Liver (tissue), 9 donors: ENCODE measurements around the gene MRPS12. TPM values are rescaled to one million over a fixed set of nuclear protein-coding genes. Genes with fewer than 3 reads are reported as not detected.

ENCODE experiments used
- DNase-seq: peaks from one replicate; pipeline ENCODE4 v3.0.0-alpha.2; 2017; ENCODE audit warnings: low spot score
- H3K27ac ChIP-seq, 2 donors: one replicate each; pipeline ENCODE4 v1.7.0; 2013; ENCODE audit warnings: inconsistent platforms in 2 of 2, low read length in 2 of 2, control low read depth in 1 of 2, low read depth in 1 of 2, mild to moderate bottlenecking in 1 of 2
- H3K27me3 ChIP-seq, 4 donors: one replicate each; pipeline versions ENCODE4 v1.6.1 to v1.7.0; 2013; ENCODE audit warnings: low read length in 3 of 4, inconsistent platforms in 1 of 4, mild to moderate bottlenecking in 1 of 4, moderate library complexity in 1 of 4; ENCODE audit not compliant: control insufficient read depth in 4 of 4, insufficient read depth in 4 of 4
- H3K36me3 ChIP-seq, 4 donors: one replicate each; pipeline versions ENCODE4 v1.6.1 to v1.7.0; 2013; ENCODE audit warnings: low read length in 3 of 4, mild to moderate bottlenecking in 3 of 4, low read depth in 1 of 4, moderate library complexity in 1 of 4; ENCODE audit not compliant: control insufficient read depth in 4 of 4, insufficient read depth in 3 of 4
- H3K4me1 ChIP-seq, 4 donors: one replicate each; pipeline versions ENCODE4 v1.6.1 to v1.7.0; 2013; ENCODE audit warnings: low read length in 3 of 4, mild to moderate bottlenecking in 3 of 4, moderate library complexity in 1 of 4; ENCODE audit not compliant: control insufficient read depth in 4 of 4, insufficient read depth in 4 of 4
- H3K4me3 ChIP-seq, 3 donors: one replicate each; pipeline versions ENCODE4 v1.6.1 to v1.7.0; 2013; ENCODE audit warnings: low read length in 3 of 3, control low read depth in 1 of 3, low read depth in 1 of 3, mild to moderate bottlenecking in 1 of 3
- H3K9ac ChIP-seq, 2 donors: one replicate each; pipeline ENCODE4 v1.7.0; 2013; ENCODE audit warnings: low read length in 2 of 2, mild to moderate bottlenecking in 2 of 2, moderate library complexity in 2 of 2, control low read depth in 1 of 2, low read depth in 1 of 2
- H3K9me3 ChIP-seq, 4 donors: one replicate each; pipeline versions ENCODE4 v1.6.1 to v1.7.0; 2013; ENCODE audit warnings: low read length in 3 of 4; ENCODE audit not compliant: control insufficient read depth in 4 of 4
- ATF3 ChIP-seq: IDR thresholded peaks from 2 replicates; pipeline ENCODE4 v1.6.1; 2016; ENCODE audit warnings: antibody characterized with exemption
- CTCF ChIP-seq: fragments of 150-350 bp; IDR thresholded peaks from 2 replicates; pipeline ENCODE4 v1.5.1; 2017; ENCODE audit warnings: improper control_type of control experiment, low read depth, low read length; ENCODE audit not compliant: missing input control
- EGR1 ChIP-seq, 2 donors: IDR thresholded peaks; 2 replicates each; pipeline ENCODE4 v1.6.1; 2016 to 2018; ENCODE audit warnings: antibody characterized with exemption in 2 of 2, low read depth in 2 of 2
- FOXA1 ChIP-seq: IDR thresholded peaks from 2 replicates; pipeline ENCODE4 v1.6.1; 2016; ENCODE audit warnings: antibody characterized with exemption
- GABPA ChIP-seq, 2 donors: IDR thresholded peaks in 1 of 2; conservative IDR thresholded peaks in 1 of 2; 2 replicates each; pipeline ENCODE4 v1.6.1; 2016; ENCODE audit warnings: antibody characterized with exemption in 2 of 2, mild to moderate bottlenecking in 1 of 2, moderate library complexity in 1 of 2
- HNF4A ChIP-seq, 2 donors: conservative IDR thresholded peaks; 2 replicates each; pipeline ENCODE4 v1.6.1; 2016; ENCODE audit warnings: antibody characterized with exemption in 2 of 2, mild to moderate bottlenecking in 2 of 2
- HNF4G ChIP-seq: IDR thresholded peaks from 2 replicates; pipeline ENCODE4 v1.6.1; 2016; ENCODE audit warnings: antibody characterized with exemption
- JUND ChIP-seq, 2 donors: IDR thresholded peaks; 2 replicates each; pipeline ENCODE4 v1.6.1; 2016; ENCODE audit warnings: antibody characterized with exemption in 2 of 2
- MAX ChIP-seq: IDR thresholded peaks from 2 replicates; pipeline ENCODE4 v1.6.1; 2016; ENCODE audit warnings: antibody characterized with exemption
- RXRA ChIP-seq, 2 donors: IDR thresholded peaks; 2 replicates each; pipeline ENCODE4 v1.6.1; 2017 to 2018; ENCODE audit warnings: antibody characterized with exemption in 2 of 2, mild to moderate bottlenecking in 1 of 2
- SP1 ChIP-seq: IDR thresholded peaks from 2 replicates; pipeline ENCODE4 v1.6.1; 2018; ENCODE audit warnings: antibody characterized with exemption, mild to moderate bottlenecking
- TAF1 ChIP-seq: conservative IDR thresholded peaks from 2 replicates; pipeline ENCODE4 v1.6.1; 2016; ENCODE audit warnings: antibody characterized with exemption, mild to moderate bottlenecking
- YY1 ChIP-seq: IDR thresholded peaks from 2 replicates; pipeline ENCODE4 v1.6.1; 2016; ENCODE audit warnings: antibody characterized with exemption, mild to moderate bottlenecking
- WGBS: extraction: QIAGEN DNeasy Blood & Tissue Kit; methylation state at CpG from one replicate; pipeline ENCODE4 v1.1.7; 2013; 5-methylcytosine and 5-hydroxymethylcytosine counted together
- polyA plus RNA-seq, 2 donors: library from polyadenylated mRNA; stranded (reverse) in 1 of 2; unstranded in 1 of 2; fragments of 200-250 nt in 1 of 2; fragments of >200 nt in 1 of 2; fragmentation: Nextera tagmentation in 1 of 2; extraction: Ambion mirVana in 1 of 2; gene quantifications; one replicate each; pipeline versions ENCODE4 v1.2.1 to v1.2.3, GENCODE V29; 2013 to 2015
- total RNA-seq, 2 donors: library from RNA; depleted of rRNA; stranded (reverse); fragments of >200 nt; gene quantifications; one replicate each; pipeline ENCODE4 v1.2.3, GENCODE V29; 2014
- donor health status: healthy.
- donor health status: healthy.
- donor health status: healthy.
- donor health status: healthy.
- donor health status: healthy.

MRPS12 gene
- total and polyA plus RNA-seq, 4 donors: 19.0 to 62.0 (median 39.9) TPM

- 95% methylated on average over 4 of the region's 4 CpGs for WGBS
- Histone ChIP-seq H3K4me1 (peaks cover 2 to 17% (median 6%) of the 10 kb centered on the region in 4 donors), H3K36me3 (peaks cover 10 to 21% (median 18%) of the 10 kb centered on the region in 4 donors), H3K4me3 (no peak overlapping the region), H3K27me3 (no peaks in the 10 kb centered on the region), H3K9ac (no peak overlapping the region), H3K27ac (peak overlapping the region; percentile 8 to 61), H3K9me3 (peaks cover 0 to 3% (median 0%) of the 10 kb centered on the region in 4 donors)
- no peak for TF ChIP-seq FOXA1
- no peak for TF ChIP-seq RXRA (IDR thresholded peaks at IDR 0.05)
- no peak for TF ChIP-seq JUND (IDR thresholded peaks at IDR 0.05)
- TF ChIP-seq MAX: no peak
- TF ChIP-seq YY1: no peak
- no peak for TF ChIP-seq HNF4G
- TF ChIP-seq TAF1: no peak
- TF ChIP-seq GABPA (IDR thresholded peaks at IDR 0.05 in 1 of 2, conservative IDR thresholded peaks at IDR 0.05 in 1 of 2): no peak
- no peak for TF ChIP-seq SP1
- no peak for TF ChIP-seq EGR1 (IDR thresholded peaks at IDR 0.05; ENCODE audit: low read depth in 2 of 2)
- no peak for TF ChIP-seq CTCF
- no peak for DNase-seq
Observed at GRCh38 chr19:38905620-38906019, 25.1 kb upstream of the MRPS12 start.

GRCh38 chr19:38907227-38907626, 23.5 kb upstream of the MRPS12 start:
- 97% methylated on average over 29 of the region's 29 CpGs for WGBS
- no peak for DNase-seq
- H3K4me3 ChIP-seq: no peak overlapping the region

More at GRCh38 chr19:38907227-38907626, 23.5 kb upstream of the MRPS12 start:
- peaks cover 0 to 8% (median 3%) of the 10 kb centered on the region in 4 donors for H3K4me1 ChIP-seq
- H3K9ac ChIP-seq: no peak overlapping the region
- H3K36me3 ChIP-seq: peaks cover 10 to 21% (median 18%) of the 10 kb centered on the region in 4 donors
- TF ChIP-seq HNF4G: no peak
- no peak for TF ChIP-seq RXRA (IDR thresholded peaks at IDR 0.05)
- TF ChIP-seq CTCF: no peak
- no peak for TF ChIP-seq HNF4A (conservative IDR thresholded peaks at IDR 0.05)
- no peak for TF ChIP-seq ATF3
- TF ChIP-seq MAX: no peak
- no peak for TF ChIP-seq YY1
- no peaks in the 10 kb centered on the region for H3K27me3 ChIP-seq
- peaks cover 0 to 3% (median 0%) of the 10 kb centered on the region in 4 donors for H3K9me3 ChIP-seq
- no peak overlapping the region for H3K27ac ChIP-seq
